Neural cell (in vitro differentiated cells): ENCODE results near the gene PTGES. TPM values are rescaled to one million over a fixed set of nuclear protein-coding genes. Genes with fewer than 3 reads are reported as not detected.

ENCODE experiments used
- H2AFZ ChIP-seq: fragments of 200-600, 300-800 bp; sonication (generic), shearing (Covaris generic); 2 replicates; pipeline ENCODE4 v1.6.0; 2014; ENCODE audit warnings: low read depth, mild to moderate bottlenecking, antibody characterized with exemption, low read length, moderate library complexity
- H3F3A ChIP-seq: fragments of 200-600 bp; shearing (Covaris generic); 2 replicates; pipeline ENCODE4 v1.6.1; 2016; ENCODE audit warnings: mild to moderate bottlenecking, moderate library complexity, mixed read lengths, antibody characterized with exemption, low read length; ENCODE audit not compliant: insufficient read depth, poor library complexity, severe bottlenecking
- H3K27ac ChIP-seq: fragments of 200-600, 300-800 bp; sonication (generic), shearing (Covaris generic); 2 replicates; pipeline ENCODE4 v1.5.1; 2014; ENCODE audit warnings: mild to moderate bottlenecking, low read length, moderate library complexity
- H3K27me3 ChIP-seq: fragments of 300-800, 200-600 bp; sonication (generic), shearing (Covaris generic); 2 replicates; pipeline ENCODE4 v1.6.0; 2014; ENCODE audit warnings: mild to moderate bottlenecking, low read depth, low read length, moderate library complexity; ENCODE audit not compliant: insufficient read depth
- H3K36me3 ChIP-seq: fragments of 300-800, 200-600 bp; sonication (generic), shearing (Covaris generic); 2 replicates; pipeline ENCODE4 v1.5.1; 2014; ENCODE audit warnings: mild to moderate bottlenecking, antibody characterized with exemption, low read length, moderate library complexity; ENCODE audit not compliant: insufficient read depth
- H3K4me2 ChIP-seq: fragments of 300-800, 200-600 bp; sonication (generic), shearing (Covaris generic); 2 replicates; pipeline ENCODE4 v1.6.0; 2014; ENCODE audit warnings: mild to moderate bottlenecking, low read length
- H3K4me3 ChIP-seq: fragments of 300-800, 200-600 bp; sonication (generic), shearing (Covaris generic); 2 replicates; pipeline ENCODE4 v1.5.1; 2014; ENCODE audit warnings: mild to moderate bottlenecking, low read length, moderate library complexity
- H3K79me2 ChIP-seq: fragments of 200-600 bp; shearing (Covaris generic); replicated peaks from 2 replicates; pipeline ENCODE4 v1.6.0; 2014; ENCODE audit warnings: mild to moderate bottlenecking, low read length, moderate library complexity; ENCODE audit not compliant: insufficient read depth
- H3K9ac ChIP-seq: fragments of 300-800, 200-600 bp; sonication (generic), shearing (Covaris generic); 2 replicates; pipeline ENCODE4 v1.6.1; 2016; ENCODE audit warnings: mild to moderate bottlenecking, low read length, mixed read lengths
- H3K9me2 ChIP-seq: fragments of 200-600 bp; shearing (Covaris generic); 2 replicates; pipeline ENCODE4 v1.6.1; 2016; ENCODE audit warnings: mild to moderate bottlenecking, low read length, mixed read lengths; ENCODE audit not compliant: insufficient read depth
- H3K9me3 ChIP-seq: fragments of 200-600, 300-800 bp; sonication (generic), shearing (Covaris generic); 2 replicates; pipeline ENCODE4 v1.6.1; 2016; ENCODE audit warnings: mild to moderate bottlenecking, mixed run types, low read length, moderate library complexity, mixed read lengths
- H4K20me1 ChIP-seq: fragments of 200-600 bp; shearing (Covaris generic); 2 replicates; pipeline ENCODE4 v1.6.1; 2016; ENCODE audit warnings: mild to moderate bottlenecking, mixed run types; ENCODE audit not compliant: insufficient read depth
- CTCF ChIP-seq: fragments of 450-650 bp; IDR thresholded peaks from 2 replicates; pipeline ENCODE4 v1.5.1; 2014; ENCODE audit warnings: antibody characterized with exemption, mild to moderate bottlenecking, moderate library complexity; ENCODE audit not compliant: poor library complexity, severe bottlenecking
- EP300 ChIP-seq: fragments of 450-650 bp; conservative IDR thresholded peaks from 2 replicates; pipeline ENCODE4 v1.6.1; 2014; ENCODE audit warnings: antibody characterized with exemption, mild to moderate bottlenecking, moderate library complexity; ENCODE audit not compliant: poor library complexity, severe bottlenecking
- EZH2 ChIP-seq: fragments of 200-600, 300-800 bp; shearing (Covaris generic), sonication (generic); IDR thresholded peaks from 2 replicates; pipeline ENCODE4 v1.6.1; 2014; ENCODE audit warnings: antibody characterized with exemption, low read length, borderline replicate concordance, mild to moderate bottlenecking; ENCODE audit not compliant: insufficient read depth, poor library complexity, severe bottlenecking
- MXI1 ChIP-seq: fragments of 450-650 bp; conservative IDR thresholded peaks from 2 replicates; pipeline ENCODE4 v1.6.1; 2014; ENCODE audit warnings: antibody characterized with exemption, mild to moderate bottlenecking; ENCODE audit not compliant: poor library complexity, severe bottlenecking
- POLR2AphosphoS5 ChIP-seq: IDR thresholded peaks from 2 replicates; pipeline ENCODE4 v1.6.1; 2012
- RAD21 ChIP-seq: fragments of 450-650 bp; conservative IDR thresholded peaks from 2 replicates; pipeline ENCODE4 v1.6.1; 2014; ENCODE audit warnings: antibody characterized with exemption, mild to moderate bottlenecking, moderate library complexity
- REST ChIP-seq: IDR thresholded peaks from 2 replicates; pipeline ENCODE4 v1.6.1; 2012; ENCODE audit warnings: borderline replicate concordance
- SMC3 ChIP-seq: fragments of 450-650 bp; conservative IDR thresholded peaks from 2 replicates; pipeline ENCODE4 v1.6.1; 2014; ENCODE audit warnings: antibody characterized with exemption, mild to moderate bottlenecking, moderate library complexity; ENCODE audit not compliant: poor library complexity
- TAF1 ChIP-seq: IDR thresholded peaks from 2 replicates; pipeline ENCODE4 v1.6.1; 2012; ENCODE audit warnings: low read depth
- polyA plus RNA-seq: library from polyadenylated mRNA; depleted of rRNA; stranded (reverse); fragments of >200 nt; gene quantifications from 2 replicates; pipeline ENCODE4 v1.2.3, GENCODE V29; 2014

PTGES gene
- polyA plus RNA-seq, 1 donor from 2014 or later: 0.63 TPM

- no peak overlapping the region for H3K9ac ChIP-seq
Measured at GRCh38 chr9:129695870-129696269, 57.0 kb downstream of the PTGES start.

GRCh38 chr9:129694243-129694646, 58.6 kb downstream of the PTGES start:
- Histone ChIP-seq H3K4me3 (no peak overlapping the region), H3K27ac (no peak overlapping the region), H3F3A (no peaks in the 10 kb centered on the region), H3K36me3 (no peaks in the 10 kb centered on the region), H3K4me2 (no peak overlapping the region), H3K27me3 (peaks cover 31% of the 10 kb centered on the region), H2AFZ (no peak overlapping the region), H4K20me1 (no peaks in the 10 kb centered on the region), H3K79me2 (no peaks in the 10 kb centered on the region), H3K9me3 (no peaks in the 10 kb centered on the region), H3K9ac (no peak overlapping the region), H3K9me2 (no peaks in the 10 kb centered on the region)
- TF ChIP-seq EP300 (no peak), POLR2AphosphoS5 (no peak), CTCF (no peak), REST (no peak), EZH2 (no peak), MXI1 (no peak), TAF1 (no peak)

More at GRCh38 chr9:129695870-129696269, 57.0 kb downstream of the PTGES start:
- Histone ChIP-seq H3K9me3 (no peaks in the 10 kb centered on the region), H3K9me2 (no peaks in the 10 kb centered on the region), H3K27ac (no peak overlapping the region), H3K79me2 (no peaks in the 10 kb centered on the region), H2AFZ (no peak overlapping the region), H3K4me2 (no peak overlapping the region), H3K27me3 (peaks cover 31% of the 10 kb centered on the region), H4K20me1 (no peaks in the 10 kb centered on the region), H3K4me3 (no peak overlapping the region), H3K36me3 (no peaks in the 10 kb centered on the region), H3F3A (no peaks in the 10 kb centered on the region)
- TF ChIP-seq SMC3 (no peak), RAD21 (no peak), CTCF (no peak), REST (no peak), TAF1 (no peak), EP300 (no peak), POLR2AphosphoS5 (no peak), MXI1 (no peak), EZH2 (no peak)
